NCI-H1417 treated with DMSO at 0.1 percent for 48 hours (cell line): ENCODE results near the gene CAPZB.

Experiments
- DNase-seq: peaks from one replicate; lab custom pipeline; 2025; lab: John Stamatoyannopoulos, UW

Gene CAPZB

GRCh38 chr1:19385221-19385620 lies 100.1 kb downstream of the CAPZB start:
- no peak for DNase-seq

GRCh38 chr1:19384772-19385187 lies 100.6 kb downstream of the CAPZB start:
- no peak for DNase-seq

- no peak for DNase-seq
These were observed 101.2 kb downstream of the CAPZB start for GRCh38 chr1:19384113-19384512.

- no peak for DNase-seq
These were observed 103.1 kb downstream of the CAPZB start for GRCh38 chr1:19382222-19382621.

GRCh38 chr1:19381261-19381660 lies 104.1 kb downstream of the CAPZB start:
- DNase-seq: no peak

- DNase-seq: no peak
These were observed 107.3 kb downstream of the CAPZB start for GRCh38 chr1:19377812-19378718.

- DNase-seq: no peak
These were observed 108.6 kb downstream of the CAPZB start for GRCh38 chr1:19376428-19377372.

GRCh38 chr1:19375631-19376400 lies 109.5 kb downstream of the CAPZB start:
- DNase-seq: no peak

GRCh38 chr1:19374926-19375325 lies 110.4 kb downstream of the CAPZB start:
- DNase-seq: no peak

GRCh38 chr1:19374083-19374801 lies 111.1 kb downstream of the CAPZB start:
- no peak for DNase-seq

GRCh38 chr1:19373211-19374082 lies 111.9 kb downstream of the CAPZB start:
- DNase-seq: no peak

GRCh38 chr1:19372602-19373001 lies 112.7 kb downstream of the CAPZB start:
- DNase-seq: no peak

- DNase-seq: no peak
These were observed 113.2 kb downstream of the CAPZB start for GRCh38 chr1:19372136-19372514.

GRCh38 chr1:19371226-19372135 lies 113.9 kb downstream of the CAPZB start:
- DNase-seq: no peak

- DNase-seq: no peak
These were observed 114.7 kb downstream of the CAPZB start for GRCh38 chr1:19370453-19371170.

- DNase-seq: no peak
These were observed 115.8 kb downstream of the CAPZB start for GRCh38 chr1:19369396-19370090.

GRCh38 chr1:19368964-19369363 lies 116.4 kb downstream of the CAPZB start:
- DNase-seq: no peak

GRCh38 chr1:19368050-19368449 lies 117.3 kb downstream of the CAPZB start:
- no peak for DNase-seq
